HG02970 (cell line): Measurements from ENCODE around the gene DENND2D.

Experiments
- ATAC-seq: cut with Tn5 transposase; IDR thresholded peaks from one replicate; pipeline ENCODE4 v1.9.1; 2021; ENCODE audit warnings: mild to moderate bottlenecking, moderate library complexity, moderate number of reproducible peaks; ENCODE audit not compliant: unreplicated experiment, low FRiP score

DENND2D gene

DNA sequence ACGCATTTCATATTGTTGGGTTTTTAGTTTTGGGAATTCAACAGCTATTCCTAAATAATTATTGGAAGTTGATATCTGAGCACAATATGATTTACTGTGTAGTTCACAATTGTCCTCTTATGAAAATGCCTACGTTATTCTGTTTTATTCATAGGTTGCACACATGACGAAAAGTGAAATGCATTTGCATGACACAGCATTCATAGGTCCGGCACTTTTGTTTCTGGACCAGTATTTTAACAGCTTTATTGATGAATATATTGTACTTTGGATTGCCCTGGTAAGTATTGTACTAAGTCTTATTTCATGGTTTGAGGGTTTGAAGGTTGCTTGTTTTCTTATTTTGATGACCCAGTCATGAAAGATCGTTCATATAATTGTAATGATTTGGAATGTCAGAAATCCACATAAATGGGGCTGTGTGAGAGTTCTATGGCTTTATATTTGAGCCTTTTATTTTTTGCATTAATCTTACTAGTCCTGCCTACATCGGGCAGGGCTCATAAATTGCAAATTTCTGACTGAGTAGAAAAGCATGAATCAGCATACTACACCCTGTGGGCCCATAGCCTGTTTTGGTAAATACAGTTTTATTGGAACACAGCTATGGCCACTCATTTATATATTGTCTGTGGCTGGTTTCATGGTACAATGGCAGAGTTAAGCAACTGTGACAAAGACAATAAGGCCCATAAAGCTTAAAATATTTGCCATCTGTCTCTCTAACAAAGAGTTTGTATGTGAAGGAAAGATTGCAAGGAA is 17.0 kb downstream of the DENND2D start:
- no peak for ATAC-seq

DNA sequence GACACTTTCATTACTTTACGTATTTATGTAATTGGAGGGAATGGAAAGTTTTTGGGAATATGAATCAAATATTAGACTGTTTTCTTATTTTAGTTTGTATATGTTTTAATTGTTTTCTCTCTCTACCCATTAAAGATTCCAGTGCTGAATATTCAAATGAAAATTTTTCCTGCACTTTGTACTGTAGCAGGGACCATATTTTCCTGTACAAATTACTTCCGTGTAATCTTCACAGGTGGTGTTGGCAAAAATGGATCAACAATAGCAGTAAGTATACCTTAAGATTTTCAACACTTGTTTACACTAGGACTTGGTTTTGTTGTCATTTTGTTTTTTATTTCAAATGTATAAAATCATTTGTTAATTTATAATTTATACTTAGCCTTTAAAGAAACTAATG is 18.4 kb downstream of the DENND2D start:
- ATAC-seq = no peak

DNA sequence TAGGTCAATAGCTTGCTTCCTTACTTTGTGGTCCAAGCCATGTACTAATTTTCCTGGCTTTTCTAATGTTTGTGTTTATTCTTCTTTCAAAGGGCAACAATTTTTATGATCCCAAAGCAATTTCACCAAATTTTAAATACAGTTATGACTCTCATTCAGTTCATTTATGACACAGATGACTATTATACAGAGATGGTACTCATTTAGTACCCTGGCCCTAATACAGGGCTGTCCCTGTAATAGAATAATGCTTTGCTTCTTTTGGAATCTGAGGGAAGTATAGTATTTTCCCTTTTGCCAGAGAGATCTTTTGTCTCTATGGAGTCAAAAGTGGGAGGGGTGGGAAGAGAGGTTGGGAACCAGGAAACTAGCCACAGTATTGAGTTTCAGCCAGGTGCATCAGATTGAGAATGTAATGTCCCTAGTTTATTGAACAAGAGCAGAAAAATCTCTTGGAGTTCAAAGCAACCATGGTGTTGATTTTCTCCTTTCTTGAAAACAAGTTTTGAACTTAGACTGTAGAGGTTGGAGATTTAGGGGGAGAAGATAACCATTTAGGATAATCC is 20.4 kb downstream of the DENND2D start:
- ATAC-seq = no peak

DNA sequence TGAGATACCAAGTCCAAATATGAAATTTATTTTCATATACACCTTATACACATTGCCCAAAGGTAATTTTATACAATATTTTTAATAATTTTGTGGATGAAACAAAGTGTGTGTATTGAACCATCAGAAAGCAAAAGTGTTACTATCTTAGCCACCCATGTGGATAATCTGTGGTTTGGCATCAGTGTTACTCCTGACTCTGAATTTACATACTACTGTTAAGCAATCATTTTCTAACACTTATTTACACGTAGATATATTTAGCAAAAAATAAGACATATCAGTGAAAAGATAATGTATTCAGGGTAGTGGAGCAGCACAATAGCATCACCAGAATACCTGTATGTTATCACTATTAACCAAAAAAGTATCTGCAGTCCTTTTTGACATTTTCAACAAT is 23.8 kb downstream of the DENND2D start:
- no peak for ATAC-seq

DNA sequence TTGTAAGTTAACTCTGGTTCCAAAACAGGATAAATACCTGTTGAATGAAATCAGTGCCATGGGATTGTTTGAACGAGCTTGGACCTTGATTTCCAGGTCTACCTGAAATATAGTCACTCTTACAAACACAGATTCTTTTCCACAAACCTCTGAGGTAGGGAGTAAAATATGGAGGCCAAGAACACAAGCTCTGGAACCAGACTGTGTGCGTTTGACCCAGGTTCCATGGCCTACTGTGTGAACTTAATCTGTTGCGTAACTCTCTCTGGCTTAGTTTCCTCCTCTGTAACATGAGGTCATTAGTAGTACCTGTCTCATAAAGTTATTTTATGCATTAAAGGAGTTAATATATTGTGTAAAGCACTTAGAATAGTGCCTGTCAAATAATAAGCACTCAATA is 25.1 kb downstream of the DENND2D start:
- ATAC-seq = no peak

DNA sequence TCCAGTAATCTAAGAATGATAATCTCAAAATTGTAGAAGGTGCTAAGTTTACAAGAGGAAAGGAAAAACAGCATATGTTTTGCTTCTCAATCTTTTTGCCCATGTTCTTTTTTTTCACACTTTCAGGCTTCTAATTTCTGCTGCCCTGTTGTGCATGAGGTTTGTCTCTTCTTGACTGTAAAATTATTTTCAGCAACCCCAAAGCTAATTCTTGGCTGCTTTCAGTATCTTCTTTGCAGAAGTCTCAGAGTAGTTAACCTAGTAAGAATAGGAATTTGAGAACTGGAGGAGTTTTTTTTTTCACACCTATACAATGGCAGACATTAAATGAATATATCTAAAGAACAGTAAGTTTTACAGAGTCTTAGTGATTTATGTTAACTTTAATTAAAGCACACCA is 26.4 kb downstream of the DENND2D start:
- ATAC-seq = no peak

DNA sequence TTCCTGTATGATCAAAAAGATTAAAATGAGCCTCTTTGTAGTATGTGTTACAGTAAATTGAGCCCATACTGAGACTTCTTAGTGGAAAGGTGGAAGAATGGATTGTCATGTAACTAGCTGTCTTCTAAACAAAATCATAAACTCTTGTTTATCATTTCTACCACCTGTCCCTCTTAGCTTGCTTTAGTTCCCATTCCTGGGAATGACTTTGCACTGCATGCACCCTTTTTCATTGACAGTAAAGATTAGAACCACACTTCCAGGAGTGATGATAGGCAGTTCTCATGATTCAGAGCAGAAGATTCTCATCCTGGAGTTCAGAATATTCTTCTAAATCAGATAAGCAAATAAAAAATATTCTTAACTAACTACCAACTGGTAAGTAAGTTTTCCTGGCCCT is 28.0 kb downstream of the DENND2D start:
- no peak for ATAC-seq

DNA sequence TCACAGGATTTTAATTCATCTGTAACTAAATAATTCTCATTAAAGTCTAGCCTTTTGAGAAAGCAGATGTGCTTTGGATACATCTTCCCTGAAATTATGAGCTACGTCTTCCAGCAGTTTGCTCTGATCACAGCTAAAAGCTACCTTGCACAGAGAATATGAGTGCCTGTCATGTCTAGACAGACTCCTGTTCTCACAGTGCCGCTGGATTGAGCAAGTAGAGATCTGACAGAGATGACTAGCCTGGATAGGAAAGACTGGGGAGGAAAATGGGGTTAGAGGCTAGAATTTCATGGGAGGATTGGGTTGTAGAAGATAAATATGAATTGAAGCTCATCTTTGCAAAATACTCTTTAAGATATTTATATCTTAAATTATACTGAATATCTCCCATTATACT is 36.3 kb downstream of the DENND2D start:
- ATAC-seq = no peak

DNA sequence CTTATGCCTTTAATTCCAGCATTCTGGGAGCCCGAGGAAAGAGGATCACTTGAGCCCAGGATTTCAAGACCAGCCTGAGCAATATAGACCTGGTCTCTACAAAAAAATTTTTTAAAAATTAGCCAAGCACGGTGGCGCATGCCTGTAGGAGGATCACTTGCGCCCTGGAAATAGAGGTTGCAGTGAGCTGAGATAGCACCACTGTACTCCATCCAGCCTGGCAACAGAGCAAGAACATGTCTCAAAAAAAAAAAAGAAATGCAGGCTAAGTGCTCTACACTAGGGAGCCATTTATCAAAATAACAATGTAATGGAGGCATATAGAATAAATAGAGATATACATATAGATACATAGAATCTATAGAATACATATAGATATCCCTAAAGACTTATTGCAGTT is 37.1 kb downstream of the DENND2D start:
- no peak for ATAC-seq

DNA sequence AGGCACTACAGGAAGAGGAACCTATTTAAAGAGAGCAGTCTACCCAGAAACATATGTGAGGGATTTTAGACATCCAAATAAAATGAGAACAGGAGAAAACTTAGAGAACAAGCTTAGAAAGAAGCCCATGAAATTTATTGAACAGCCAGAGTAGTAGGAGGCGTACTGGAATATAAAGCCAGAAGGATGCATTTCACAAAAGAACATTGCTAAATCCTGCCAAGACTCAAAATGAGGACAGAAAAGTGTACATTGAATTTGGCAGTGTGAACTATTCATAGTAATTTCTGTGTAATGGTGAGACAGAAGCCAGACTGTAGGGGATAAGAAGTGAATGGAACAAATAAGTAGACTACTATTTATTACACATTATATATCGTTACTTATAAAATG is 38.0 kb downstream of the DENND2D start:
- ATAC-seq = no peak

DNA sequence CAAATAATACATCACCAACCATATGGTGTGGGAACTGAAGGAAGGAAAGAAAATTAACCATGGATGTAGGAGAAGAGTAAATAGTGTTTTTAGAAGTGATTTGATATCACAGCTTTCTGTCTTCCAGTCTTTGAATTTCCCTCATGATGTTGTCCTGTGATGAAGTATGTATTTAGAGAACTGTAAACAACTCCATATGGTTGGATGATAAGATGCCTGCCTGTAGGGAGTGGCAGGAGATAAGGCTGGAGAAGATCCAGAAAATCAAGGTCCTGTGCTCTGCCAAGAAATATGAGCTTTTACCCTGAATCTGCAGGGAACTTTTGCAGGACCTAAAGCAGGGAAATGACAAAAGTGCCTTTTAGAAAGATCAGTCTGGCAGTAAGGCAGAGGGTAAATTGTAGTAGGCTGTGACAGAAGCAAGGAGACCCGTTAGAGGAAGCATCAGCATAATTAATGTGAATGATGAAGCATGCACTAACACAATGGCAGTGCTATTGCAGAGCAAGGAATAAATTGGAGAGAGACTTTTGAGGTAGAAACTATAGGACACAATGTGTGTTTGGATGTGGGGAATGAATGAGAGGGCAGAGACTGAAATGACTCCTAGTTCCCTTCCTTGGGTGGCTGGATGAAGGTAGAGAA is 38.5 kb downstream of the DENND2D start:
- ATAC-seq = no peak

DNA sequence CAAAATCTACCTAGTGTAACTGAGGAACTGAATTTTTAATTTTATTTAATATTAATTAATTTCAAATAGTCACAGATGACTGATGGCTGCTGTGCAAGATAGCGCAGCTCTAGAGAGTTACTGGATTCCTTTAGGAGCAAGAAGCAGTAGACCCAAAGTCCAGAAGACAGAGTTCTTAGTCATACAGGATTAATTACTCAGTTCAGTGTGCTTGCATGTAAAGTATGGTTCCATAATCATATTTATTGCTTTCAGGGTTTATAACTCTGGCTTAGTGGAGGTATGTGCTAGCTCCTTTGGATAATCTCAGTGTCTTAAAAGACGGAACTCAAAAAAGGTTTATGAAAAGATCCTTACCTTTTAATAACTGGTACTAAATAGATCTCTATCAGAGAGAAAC is 43.0 kb downstream of the DENND2D start:
- ATAC-seq = no peak

DNA sequence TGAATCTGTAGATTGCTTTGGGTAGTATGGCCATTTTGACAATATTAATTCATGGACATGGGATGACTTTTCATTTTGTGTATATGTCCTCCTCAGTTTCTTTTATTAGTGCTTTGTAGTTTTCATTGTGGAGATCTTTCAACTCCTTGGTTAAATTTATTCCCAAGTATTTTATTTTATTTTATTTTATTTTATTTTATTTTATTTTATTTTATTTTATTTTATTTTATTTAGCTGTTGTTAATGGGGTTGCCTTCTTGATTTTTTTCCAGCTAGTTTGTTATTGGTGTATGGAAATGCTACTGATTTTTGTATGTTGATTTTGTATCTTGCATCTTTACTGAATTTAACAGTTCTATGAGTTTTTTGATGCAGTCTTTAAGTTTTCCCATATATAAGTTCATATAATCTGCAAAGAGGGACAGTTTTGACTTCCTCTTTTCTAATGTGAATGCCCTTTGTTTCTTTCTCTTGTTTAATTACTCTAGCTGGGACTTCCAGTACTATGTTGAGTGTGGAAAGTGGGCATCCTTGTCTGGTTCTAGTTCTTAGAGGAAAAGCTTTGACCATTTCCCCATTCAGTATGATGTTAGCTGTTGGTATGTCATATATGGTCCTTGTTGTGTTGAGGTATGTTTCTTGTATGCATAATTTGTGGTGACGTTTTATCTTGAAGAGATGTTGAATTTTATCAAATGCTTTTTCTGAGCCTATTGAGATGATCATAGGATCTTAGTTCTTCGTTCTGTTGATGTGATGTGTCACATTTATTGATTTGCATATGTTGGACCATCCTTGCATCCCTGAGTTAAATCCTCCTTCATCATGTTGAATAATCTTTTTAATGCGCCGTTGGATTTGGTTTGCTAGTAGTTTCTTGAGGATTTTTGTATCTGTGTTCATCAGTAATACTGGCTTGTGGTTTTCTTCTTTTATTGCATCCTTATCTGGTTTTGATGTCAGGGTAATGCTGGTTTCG is 46.1 kb downstream of the DENND2D start:
- no peak for ATAC-seq

DNA sequence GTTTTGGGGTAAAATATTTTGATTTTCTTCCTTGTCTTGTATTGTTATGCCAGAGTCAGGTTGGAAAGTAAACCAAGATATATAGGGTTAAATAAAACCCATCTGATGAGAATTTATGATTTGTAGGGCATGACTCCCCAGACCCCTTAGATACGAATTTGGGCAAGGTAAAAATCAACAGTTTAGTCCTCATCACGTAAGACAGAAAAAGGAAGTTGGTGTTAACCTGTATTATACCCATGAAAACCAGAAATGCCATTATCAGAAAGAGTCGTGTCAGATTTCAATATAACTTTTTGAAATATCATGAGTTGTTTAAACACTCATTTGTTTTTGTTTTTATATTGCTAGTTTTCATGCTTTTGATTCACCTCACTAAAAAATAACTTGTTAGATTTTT is 48.6 kb downstream of the DENND2D start:
- ATAC-seq = no peak

DNA sequence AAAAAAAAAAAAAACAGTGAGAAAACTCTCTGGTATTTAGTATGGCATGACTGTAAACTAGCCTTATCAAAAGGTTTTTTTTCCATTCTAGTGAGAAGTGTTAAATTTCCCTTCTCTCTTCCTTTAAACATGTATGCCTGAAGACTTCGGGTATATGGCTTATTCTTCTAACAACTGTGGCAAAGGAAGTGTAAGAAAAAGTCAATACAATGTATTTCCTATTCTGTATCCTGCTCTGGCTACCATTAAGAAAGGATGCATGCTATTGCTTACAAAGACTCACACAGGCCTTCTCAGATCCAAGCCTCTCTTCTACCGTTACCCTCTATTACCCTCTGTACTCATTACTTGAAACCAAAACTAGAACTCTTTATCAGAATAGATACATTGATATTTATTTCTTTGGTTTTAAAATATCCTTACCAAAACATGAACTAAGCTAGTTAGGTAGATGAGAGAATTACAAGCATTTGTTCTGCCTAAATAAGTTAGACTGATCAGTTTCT is 52.0 kb downstream of the DENND2D start:
- ATAC-seq = no peak

DNA sequence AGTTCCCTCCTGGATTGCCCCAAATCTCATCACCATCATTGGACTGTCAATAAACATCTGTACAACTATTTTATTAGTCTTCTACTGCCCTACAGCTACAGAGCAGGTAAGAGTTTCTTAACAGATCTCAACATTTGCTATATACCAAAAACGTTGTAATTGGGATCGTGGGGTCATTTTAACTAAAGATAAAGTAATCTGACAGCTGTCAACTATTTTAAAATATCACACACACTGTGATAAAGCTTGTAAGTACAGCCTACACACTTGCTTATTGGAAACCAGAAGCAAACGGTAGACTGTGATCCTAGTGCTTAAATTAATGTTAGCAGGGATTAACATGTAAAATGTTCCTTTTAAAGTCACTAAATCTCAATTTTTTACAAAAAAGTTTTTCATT is 52.5 kb downstream of the DENND2D start:
- ATAC-seq = no peak

DNA sequence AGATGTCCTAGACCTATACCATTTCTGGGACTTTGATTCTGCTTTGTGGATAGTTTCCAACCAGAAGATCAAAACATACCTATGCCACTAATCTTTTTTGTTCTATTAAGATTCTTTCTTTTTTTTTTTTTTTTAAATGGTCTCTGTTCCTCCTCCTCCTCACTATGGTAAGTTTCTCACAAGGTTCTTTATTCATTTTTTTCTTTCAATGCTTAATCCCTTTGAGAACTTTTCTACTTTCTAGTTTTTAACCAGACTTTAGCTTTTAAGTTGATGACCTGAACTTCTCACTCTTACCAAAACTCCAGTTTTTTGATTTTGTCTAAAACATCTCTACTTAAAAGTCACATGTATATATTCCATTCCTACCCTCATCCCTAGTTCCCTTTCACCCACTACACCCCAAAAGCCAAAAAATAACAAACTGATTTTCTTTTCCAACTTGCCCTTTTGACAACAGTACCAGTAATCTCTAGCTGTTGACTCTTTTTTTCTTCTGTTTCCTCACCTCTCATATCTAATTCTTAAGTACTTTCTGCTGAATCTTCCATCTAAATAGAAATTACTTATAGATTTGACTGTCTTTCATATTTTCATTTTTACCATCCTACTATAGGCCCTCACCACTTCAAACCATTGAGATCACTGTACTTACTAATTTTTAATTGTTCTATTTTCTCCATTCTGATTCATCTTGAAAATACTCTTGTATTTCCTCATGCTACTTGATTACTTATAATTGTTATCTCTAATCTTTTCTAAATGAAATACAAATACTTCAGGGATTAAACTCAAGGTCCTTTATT is 54.3 kb downstream of the DENND2D start:
- ATAC-seq = no peak

DNA sequence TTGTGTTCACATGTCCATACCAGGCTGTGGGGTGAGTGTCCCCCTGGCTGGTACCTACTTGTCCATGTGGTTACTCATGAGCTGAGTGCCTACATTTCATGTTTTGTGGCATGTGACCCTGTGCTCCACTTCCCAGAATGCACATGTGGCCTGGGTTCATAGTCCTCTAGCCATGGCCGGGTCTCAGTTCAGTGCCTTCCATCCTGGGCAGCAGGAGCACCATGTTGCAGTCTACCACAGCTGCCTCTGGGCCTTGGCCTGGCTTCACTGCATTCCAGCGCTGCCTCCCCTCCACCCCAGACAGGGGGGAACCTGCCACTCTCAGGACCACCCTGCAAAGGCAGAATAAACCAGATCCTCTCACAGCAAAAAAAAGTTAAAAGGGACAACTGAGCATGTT is 54.9 kb downstream of the DENND2D start:
- ATAC-seq = no peak

DNA sequence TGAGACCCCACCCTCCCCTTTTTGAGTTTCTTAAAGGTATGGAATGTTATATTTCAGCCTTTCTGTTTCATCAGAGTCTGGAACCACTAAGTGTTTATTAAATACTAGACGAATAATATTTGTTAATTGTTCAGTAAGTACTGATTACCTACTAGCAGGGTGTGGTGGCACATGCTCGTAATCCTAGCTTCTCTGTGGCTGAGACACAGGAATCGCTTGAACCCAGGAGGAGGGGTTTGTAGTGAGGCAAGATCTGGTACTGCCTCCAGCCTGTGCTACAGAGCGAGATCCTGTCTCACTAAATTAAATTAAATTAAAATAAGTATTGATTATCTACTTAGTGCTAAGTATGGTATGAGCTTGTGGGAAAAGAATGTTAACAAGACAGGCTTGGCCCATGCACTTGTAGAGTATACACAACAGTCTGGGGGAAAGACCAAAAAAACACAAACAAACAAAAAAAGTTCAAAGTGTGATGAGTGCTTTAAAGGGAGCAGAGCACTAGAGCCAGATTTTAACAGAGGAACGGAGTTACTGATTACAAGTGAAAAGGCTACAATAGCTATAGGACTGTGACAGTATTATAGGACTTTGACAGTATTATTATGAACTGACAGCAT is 58.0 kb downstream of the DENND2D start:
- ATAC-seq = no peak
